Pancreas (tissue), 10 donors: ENCODE measurements around the gene SGMS1. TPM values are rescaled to one million over a fixed set of nuclear protein-coding genes. Genes with fewer than 3 reads are reported as not detected.

Experiments used
- ATAC-seq, 4 donors: fragments of 200-7000 bp; cut with Tn5 transposase; one replicate each; pipeline versions ENCODE4 v1.8.0 to v1.9.1; 2020; ENCODE audit warnings: mild to moderate bottlenecking in 4 of 4, moderate library complexity in 4 of 4
- DNase-seq, 6 donors: peaks; one replicate each; pipeline ENCODE4 v3.0.0-alpha.2; 2020
- FAIRE-seq: peaks from 2 replicates; lab custom pipeline; 2012; peaks lifted over from hg19 to GRCh38; lab: Jason Lieb, UNC
- H3K27ac ChIP-seq, 4 donors: fragments of 200-600 bp; sonication (generic); 1 replicate in 3 of 4; 2 replicates in 1 of 4; pipeline versions ENCODE4 v1.5.0 to v1.8.0; 2020
- H3K27me3 ChIP-seq, 4 donors: fragments of 200-600 bp; one replicate each; pipeline ENCODE4 v1.8.0; 2021
- H3K36me3 ChIP-seq, 3 donors: fragments of 200-600 bp; sonication (generic) in 1 of 3; one replicate each; pipeline versions ENCODE4 v1.5.0 to v1.8.0; 2020 to 2021
- H3K4me1 ChIP-seq, 3 donors: fragments of 200-600 bp; one replicate each; pipeline ENCODE4 v1.8.0; 2021
- H3K4me3 ChIP-seq, 4 donors: fragments of 200-600 bp; sonication (generic) in 2 of 4; one replicate each; pipeline versions ENCODE4 v1.5.0 to v1.8.0; 2020 to 2021
- H3K9me3 ChIP-seq, 4 donors: fragments of 200-600 bp; one replicate each; pipeline ENCODE4 v1.8.0; 2021
- WGBS, 2 donors: extraction: QIAGEN DNeasy Blood & Tissue Kit; methylation state at CpG; one replicate each; pipeline ENCODE4 v1.1.7; 2013; 5-methylcytosine and 5-hydroxymethylcytosine counted together
- intact Hi-C, 3 donors: fragments of 100-400 bp; cut with DNase I; formaldehyde crosslinking; loops; one replicate each; pipeline versions ENCODE4 v1.11.1 to v1.14.2; 2022
- polyA plus RNA-seq, 2 donors: library from polyadenylated mRNA; stranded (reverse); fragments of 200-250 nt; gene quantifications; one replicate each; pipeline ENCODE4 v1.2.3, GENCODE V29; 2013
- total RNA-seq, 6 donors: library from RNA; stranded (reverse); fragmentation: NEBNext Ultra II Directional in 4 of 6; extraction: Animal tissue kit (Norgen Biotek cat#: 25700) in 4 of 6; gene quantifications; one replicate each; pipeline versions ENCODE4 v1.2.1 to v1.2.4, GENCODE V29; 2021 to 2023
- TF ChIP-seq, protein P1 (sequence below), 4 donors: fragments of 200-600 bp; sonication (generic) in 3 of 4; IDR thresholded peaks; one replicate each; pipeline versions ENCODE4 v1.5.0 to v1.8.0; 2021; ENCODE audit warnings: antibody characterized with exemption in 4 of 4
- donor health status: healthy with polysubstance abuse.
- donor health status: DM: no; HTN: no; CAD: no; lungs with moderate emphysema.
- donor health status: DM: no; HTN: no; CAD: no.
- donor health status: control.
- donor health status: control.
- donor health status: Bipolar disorder and iron deficiency.
- donor health status: DM: yes; HTN: yes; CAD: no.
- donor health status: DM: no; HTN: no; CAD: no.
- donor health status: DM: no; HTN: no; CAD: no.
- donor health status: DM: yes; HTN: yes; CAD: no.

SGMS1 gene
- total and polyA plus RNA-seq, 8 donors = 4.8 to 21.6 (median 13.2) TPM

DNA sequence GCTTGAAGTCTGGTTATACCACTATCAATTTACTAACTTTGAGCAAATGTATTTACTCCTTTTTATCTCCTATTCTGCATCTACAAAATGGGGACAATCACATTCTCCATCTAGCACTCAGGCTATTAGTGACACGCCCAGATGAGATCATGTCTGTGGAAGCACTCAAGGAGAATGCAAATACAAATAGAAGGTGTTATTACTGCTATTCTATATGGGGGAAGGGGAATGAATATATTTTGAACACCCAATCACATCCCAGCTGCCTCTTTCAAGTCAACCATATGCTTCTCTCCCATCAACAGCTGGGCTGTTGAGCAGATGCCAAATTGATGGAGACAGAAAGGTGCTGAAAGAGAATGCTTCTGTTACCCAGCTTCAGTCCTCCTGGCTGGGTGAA is 23.5 kb downstream of the SGMS1 start:
- ATAC-seq = no peak

DNA sequence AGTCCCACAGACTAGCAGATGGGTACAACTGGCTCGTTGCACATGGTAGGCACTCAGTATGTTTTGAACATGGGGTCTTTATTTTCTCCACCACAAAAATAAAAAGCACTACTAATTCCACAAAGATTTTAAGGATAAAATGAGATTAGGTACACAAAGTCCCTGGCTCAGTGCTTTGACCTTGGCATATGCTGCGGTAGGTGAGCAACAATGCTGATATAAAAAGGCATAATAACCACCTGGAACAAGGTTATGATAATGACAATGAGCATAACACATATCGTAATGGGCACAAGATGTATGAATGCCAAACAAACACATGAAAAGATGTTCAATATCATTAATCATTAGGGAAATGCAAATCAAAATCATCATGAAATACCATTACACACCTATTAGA is 26.9 kb downstream of the SGMS1 start:
- peak; percentile 33 to 67 (median 62) for ATAC-seq
- 25 to 34% methylated on average over 3 of the region's 3 CpGs for WGBS, 2 donors
- FAIRE-seq = no peak
- H3K9me3 ChIP-seq = no peaks in the 10 kb centered on the region
- H3K27ac ChIP-seq = peak overlapping the region in 2 of 4 donors; percentile 63 to 76
- H3K4me3 ChIP-seq = no peak overlapping the region
- intact Hi-C loops = no loop called here
- no peaks in the 10 kb centered on the region for H3K27me3 ChIP-seq
- no peak for DNase-seq
- TF ChIP-seq, protein P1, sequence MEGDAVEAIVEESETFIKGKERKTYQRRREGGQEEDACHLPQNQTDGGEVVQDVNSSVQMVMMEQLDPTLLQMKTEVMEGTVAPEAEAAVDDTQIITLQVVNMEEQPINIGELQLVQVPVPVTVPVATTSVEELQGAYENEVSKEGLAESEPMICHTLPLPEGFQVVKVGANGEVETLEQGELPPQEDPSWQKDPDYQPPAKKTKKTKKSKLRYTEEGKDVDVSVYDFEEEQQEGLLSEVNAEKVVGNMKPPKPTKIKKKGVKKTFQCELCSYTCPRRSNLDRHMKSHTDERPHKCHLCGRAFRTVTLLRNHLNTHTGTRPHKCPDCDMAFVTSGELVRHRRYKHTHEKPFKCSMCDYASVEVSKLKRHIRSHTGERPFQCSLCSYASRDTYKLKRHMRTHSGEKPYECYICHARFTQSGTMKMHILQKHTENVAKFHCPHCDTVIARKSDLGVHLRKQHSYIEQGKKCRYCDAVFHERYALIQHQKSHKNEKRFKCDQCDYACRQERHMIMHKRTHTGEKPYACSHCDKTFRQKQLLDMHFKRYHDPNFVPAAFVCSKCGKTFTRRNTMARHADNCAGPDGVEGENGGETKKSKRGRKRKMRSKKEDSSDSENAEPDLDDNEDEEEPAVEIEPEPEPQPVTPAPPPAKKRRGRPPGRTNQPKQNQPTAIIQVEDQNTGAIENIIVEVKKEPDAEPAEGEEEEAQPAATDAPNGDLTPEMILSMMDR (IDR thresholded peaks at IDR 0.05) = no peak
- peaks cover 22 to 35% (median 34%) of the 10 kb centered on the region in 3 donors for H3K4me1 ChIP-seq
- H3K36me3 ChIP-seq = no peaks in the 10 kb centered on the region

More for the DNA sequence above, 23.5 kb downstream of the SGMS1 start:
- Histone ChIP-seq H3K4me1 (peaks cover 39 to 60% (median 59%) of the 10 kb centered on the region in 3 donors), H3K9me3 (no peaks in the 10 kb centered on the region), H3K27me3 (no peaks in the 10 kb centered on the region), H3K36me3 (no peaks in the 10 kb centered on the region), H3K4me3 (no peak overlapping the region), H3K27ac (no peak overlapping the region)
- TF ChIP-seq, protein P1 (IDR thresholded peaks at IDR 0.05) = no peak
- intact Hi-C loops = no loop called here
- WGBS, 2 donors = 81% methylated on average over 1 of the region's 1 CpG
- DNase-seq (no peak), FAIRE-seq (no peak)

DNA sequence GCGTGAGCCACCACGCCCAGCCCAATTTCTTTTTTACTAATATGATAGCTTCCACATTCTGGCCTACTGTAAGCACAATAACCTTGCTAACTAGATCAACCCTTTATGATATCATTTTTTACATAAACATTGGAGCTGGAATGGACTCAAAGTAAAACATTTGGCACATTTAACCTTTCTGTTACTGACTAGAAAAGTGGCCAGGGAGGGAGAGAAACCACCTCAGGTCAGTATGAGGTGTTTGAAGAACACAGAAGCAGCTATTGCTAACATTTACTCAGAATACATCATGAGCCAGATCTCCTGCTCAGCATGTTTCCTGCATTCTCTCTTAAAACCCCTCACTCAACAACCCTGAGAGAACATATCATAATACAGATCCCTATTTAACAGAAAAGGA is 27.3 kb downstream of the SGMS1 start:
- TF ChIP-seq, protein P1 (IDR thresholded peaks at IDR 0.05) = no peak
- intact Hi-C loops = no loop called here
- DNase-seq (no peak), ATAC-seq (peak; percentile 32 to 69 (median 44)), FAIRE-seq (no peak)
- WGBS, 2 donors = 42 to 44% methylated on average over 2 of the region's 2 CpGs
- Histone ChIP-seq H3K27me3 (no peaks in the 10 kb centered on the region), H3K27ac (peak overlapping the region in 3 of 4 donors; percentile 15 to 76 (median 63)), H3K4me1 (peaks cover 22 to 35% (median 33%) of the 10 kb centered on the region in 3 donors), H3K36me3 (no peaks in the 10 kb centered on the region), H3K4me3 (no peak overlapping the region), H3K9me3 (no peaks in the 10 kb centered on the region)

DNA sequence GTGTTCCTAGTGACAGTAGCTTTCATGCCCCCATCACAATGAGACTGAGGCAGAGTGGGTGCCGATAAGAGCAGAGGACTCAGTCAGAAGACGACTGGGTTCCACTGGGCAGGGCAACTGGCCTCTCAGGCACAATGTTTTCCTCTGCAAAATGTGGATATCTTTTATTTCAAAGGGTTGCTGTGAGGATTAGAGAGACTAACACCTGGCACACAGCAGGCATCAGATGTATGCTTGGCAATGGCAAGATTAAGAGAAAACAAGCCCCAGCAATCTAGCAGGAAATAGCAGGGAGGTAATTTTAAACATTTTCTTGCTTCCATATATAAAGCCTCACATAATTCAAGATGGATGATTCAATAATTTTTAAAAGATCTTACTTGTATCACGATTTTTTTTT is 28.0 kb downstream of the SGMS1 start:
- Histone ChIP-seq H3K27ac (peak overlapping the region in 3 of 4 donors; percentile 15 to 76 (median 63)), H3K27me3 (no peaks in the 10 kb centered on the region), H3K36me3 (no peaks in the 10 kb centered on the region), H3K9me3 (no peaks in the 10 kb centered on the region), H3K4me1 (peaks cover 22 to 35% (median 33%) of the 10 kb centered on the region in 3 donors), H3K4me3 (no peak overlapping the region)
- ATAC-seq = peak; percentile 42 to 70 (median 62)
- no peak for FAIRE-seq
- DNase-seq = no peak
- TF ChIP-seq, protein P1 (IDR thresholded peaks at IDR 0.05) = no peak
- whole genome bisulfite sequencing, 2 donors = 38 to 46% methylated on average over 3 of the region's 3 CpGs
- intact Hi-C loops = no loop called here
